ENCODE data around the gene ATXN2. TPM values are rescaled to one million over a fixed set of nuclear protein-coding genes. Genes with fewer than 3 reads are reported as not detected.

ATXN2 gene
- total RNA-seq, 1 donor from 2014 or later = 48.4 TPM

- ATAC-seq (no peak), DNase-seq (ENCODE audit: missing footprints) (no peak)
- intact Hi-C loops (cut with DNase I) = no loop called here
Observed at GRCh38 chr12:111435661-111436201, 163.4 kb downstream of the ATXN2 start.

- peak; percentile 79 for DNase-seq (ENCODE audit: missing footprints)
- intact Hi-C loops (cut with DNase I) = no loop called here
- peak; percentile 73 for ATAC-seq
Observed at GRCh38 chr12:111434680-111435338, 164.3 kb downstream of the ATXN2 start.

GRCh38 chr12:111434049-111434448, 165.1 kb downstream of the ATXN2 start:
- intact Hi-C loops (cut with DNase I) = no loop called here
- DNase-seq (ENCODE audit: missing footprints) (no peak), ATAC-seq (no peak)

GRCh38 chr12:111431772-111432171, 167.3 kb downstream of the ATXN2 start:
- intact Hi-C loops (cut with DNase I) = no loop called here
- ATAC-seq (no peak), DNase-seq (ENCODE audit: missing footprints) (no peak)

- intact Hi-C loops (cut with DNase I) = no loop called here
- no peak for ATAC-seq
- DNase-seq (ENCODE audit: missing footprints) = no peak
Observed at GRCh38 chr12:111430433-111431353, 168.4 kb downstream of the ATXN2 start.

- ATAC-seq (no peak), DNase-seq (ENCODE audit: missing footprints) (no peak)
- intact Hi-C loops (cut with DNase I) = no loop called here
Observed at GRCh38 chr12:111429828-111430432, 169.2 kb downstream of the ATXN2 start.

GRCh38 chr12:111428728-111429175, 170.4 kb downstream of the ATXN2 start:
- intact Hi-C loops (cut with DNase I) = no loop called here
- peak; percentile 31 for ATAC-seq
- DNase-seq (ENCODE audit: missing footprints) = peak; percentile 90

- no peak for ATAC-seq
- intact Hi-C loops (cut with DNase I) = no loop called here
- DNase-seq (ENCODE audit: missing footprints) = no peak
Observed at GRCh38 chr12:111428081-111428727, 170.9 kb downstream of the ATXN2 start.

GRCh38 chr12:111427417-111428074, 171.6 kb downstream of the ATXN2 start:
- DNase-seq (ENCODE audit: missing footprints) = no peak
- intact Hi-C loops (cut with DNase I) = no loop called here
- ATAC-seq = no peak

- ATAC-seq (no peak), DNase-seq (ENCODE audit: missing footprints) (no peak)
- intact Hi-C loops (cut with DNase I) = no loop called here
Observed at GRCh38 chr12:111426344-111427185, 172.6 kb downstream of the ATXN2 start.

GRCh38 chr12:111425655-111426054, 173.5 kb downstream of the ATXN2 start:
- DNase-seq (ENCODE audit: missing footprints) = no peak
- ATAC-seq = peak; percentile 71
- intact Hi-C loops (cut with DNase I) = loop anchor here (2.0 kb wide), 1 partner anchor 15 kb away; no protein-coding TSS in a partner anchor

- ATAC-seq (peak; percentile 36), DNase-seq (ENCODE audit: missing footprints) (no peak)
- intact Hi-C loops (cut with DNase I) = loop anchor here (2.0 kb wide), 1 partner anchor 14 kb away; no protein-coding TSS in a partner anchor
Observed at GRCh38 chr12:111424793-111425251, 174.3 kb downstream of the ATXN2 start.

GRCh38 chr12:111424189-111424792, 174.8 kb downstream of the ATXN2 start:
- peak; percentile 46 for ATAC-seq
- DNase-seq (ENCODE audit: missing footprints) = no peak
- intact Hi-C loops (cut with DNase I) = loop anchor here (2.0 kb wide), 1 partner anchor 13 kb away; no protein-coding TSS in a partner anchor

GRCh38 chr12:111420494-111420893, 178.6 kb downstream of the ATXN2 start:
- DNase-seq (ENCODE audit: missing footprints) = no peak
- intact Hi-C loops (cut with DNase I) = no loop called here
- ATAC-seq = no peak

- intact Hi-C loops (cut with DNase I) = no loop called here
- ATAC-seq = peak; percentile 59
- DNase-seq (ENCODE audit: missing footprints) = no peak
Observed at GRCh38 chr12:111419784-111420183, 179.3 kb downstream of the ATXN2 start.

- DNase-seq (ENCODE audit: missing footprints) (no peak), ATAC-seq (no peak)
- intact Hi-C loops (cut with DNase I) = no loop called here
Observed at GRCh38 chr12:111418594-111418880, 180.6 kb downstream of the ATXN2 start.

Measured in Right ventricle myocardium inferior (tissue), 1 donor.